ENCODE results near the gene RNF169.

RNF169 gene

GRCh38 chr11:74714904-74715303, 33.7 kb upstream of the RNF169 start:
- H3K4me1 ChIP-seq (ENCODE audit: control insufficient read depth in 1 of 2, insufficient read depth in 2 of 2, low read length in 2 of 2), result peaks cover 9 to 28% of the 10 kb centered on the region in 2 donors
- H3K27me3 ChIP-seq (ENCODE audit: low read depth, low read length), result no peaks in the 10 kb centered on the region
- H3K27ac ChIP-seq (ENCODE audit: low read length), result no peak overlapping the region
- H3K4me3 ChIP-seq (ENCODE audit: low read depth in 1 of 2, low read length in 2 of 2), result no peak overlapping the region
- H3K9me3 ChIP-seq (ENCODE audit: control insufficient read depth in 1 of 2, low read length in 2 of 2), result no peaks in the 10 kb centered on the region
- no peaks in the 10 kb centered on the region for H3K36me3 ChIP-seq (ENCODE audit: control insufficient read depth in 1 of 2, insufficient read depth in 2 of 2, low read length in 2 of 2)

- Histone ChIP-seq H3K4me3 (ENCODE audit: low read depth in 1 of 2, low read length in 2 of 2) (no peak overlapping the region), H3K9me3 (ENCODE audit: control insufficient read depth in 1 of 2, low read length in 2 of 2) (no peaks in the 10 kb centered on the region), H3K27ac (ENCODE audit: low read length) (peak overlapping the region; percentile 23), H3K36me3 (ENCODE audit: control insufficient read depth in 1 of 2, insufficient read depth in 2 of 2, low read length in 2 of 2) (no peaks in the 10 kb centered on the region), H3K27me3 (ENCODE audit: low read depth, low read length) (no peaks in the 10 kb centered on the region), H3K4me1 (ENCODE audit: control insufficient read depth in 1 of 2, insufficient read depth in 2 of 2, low read length in 2 of 2) (peaks cover 15 to 34% of the 10 kb centered on the region in 2 donors)
Measured at GRCh38 chr11:74717221-74717969, 31.3 kb upstream of the RNF169 start.

GRCh38 chr11:74719011-74719410, 29.6 kb upstream of the RNF169 start:
- H3K4me1 ChIP-seq (ENCODE audit: control insufficient read depth in 1 of 2, insufficient read depth in 2 of 2, low read length in 2 of 2), result peaks cover 15 to 34% of the 10 kb centered on the region in 2 donors
- H3K9me3 ChIP-seq (ENCODE audit: control insufficient read depth in 1 of 2, low read length in 2 of 2), result no peaks in the 10 kb centered on the region
- H3K27me3 ChIP-seq (ENCODE audit: low read depth, low read length), result no peaks in the 10 kb centered on the region
- H3K36me3 ChIP-seq (ENCODE audit: control insufficient read depth in 1 of 2, insufficient read depth in 2 of 2, low read length in 2 of 2), result no peaks in the 10 kb centered on the region
- no peak overlapping the region for H3K4me3 ChIP-seq (ENCODE audit: low read depth in 1 of 2, low read length in 2 of 2)
- no peak overlapping the region for H3K27ac ChIP-seq (ENCODE audit: low read length)

GRCh38 chr11:74720596-74721478, 27.8 kb upstream of the RNF169 start:
- Histone ChIP-seq H3K9me3 (ENCODE audit: control insufficient read depth in 1 of 2, low read length in 2 of 2) (no peaks in the 10 kb centered on the region), H3K27me3 (ENCODE audit: low read depth, low read length) (no peaks in the 10 kb centered on the region), H3K4me3 (ENCODE audit: low read depth in 1 of 2, low read length in 2 of 2) (no peak overlapping the region), H3K27ac (ENCODE audit: low read length) (peak overlapping the region; percentile 77), H3K4me1 (ENCODE audit: control insufficient read depth in 1 of 2, insufficient read depth in 2 of 2, low read length in 2 of 2) (peaks cover 15 to 39% of the 10 kb centered on the region in 2 donors), H3K36me3 (ENCODE audit: control insufficient read depth in 1 of 2, insufficient read depth in 2 of 2, low read length in 2 of 2) (no peaks in the 10 kb centered on the region)

- Histone ChIP-seq H3K4me1 (ENCODE audit: control insufficient read depth in 1 of 2, insufficient read depth in 2 of 2, low read length in 2 of 2) (peaks cover 21 to 46% of the 10 kb centered on the region in 2 donors), H3K36me3 (ENCODE audit: control insufficient read depth in 1 of 2, insufficient read depth in 2 of 2, low read length in 2 of 2) (no peaks in the 10 kb centered on the region)
Measured at GRCh38 chr11:74721479-74721835, 27.2 kb upstream of the RNF169 start.

GRCh38 chr11:74723511-74723910, 25.1 kb upstream of the RNF169 start:
- no peaks in the 10 kb centered on the region for H3K9me3 ChIP-seq (ENCODE audit: control insufficient read depth in 1 of 2, low read length in 2 of 2)
- peaks cover 19 to 29% of the 10 kb centered on the region in 2 donors for H3K4me1 ChIP-seq (ENCODE audit: control insufficient read depth in 1 of 2, insufficient read depth in 2 of 2, low read length in 2 of 2)
- H3K36me3 ChIP-seq (ENCODE audit: control insufficient read depth in 1 of 2, insufficient read depth in 2 of 2, low read length in 2 of 2), result no peaks in the 10 kb centered on the region
- H3K27me3 ChIP-seq (ENCODE audit: low read depth, low read length), result no peaks in the 10 kb centered on the region
- no peak overlapping the region for H3K27ac ChIP-seq (ENCODE audit: low read length)
- H3K4me3 ChIP-seq (ENCODE audit: low read depth in 1 of 2, low read length in 2 of 2), result no peak overlapping the region

More at GRCh38 chr11:74721479-74721835, 27.2 kb upstream of the RNF169 start:
- no peaks in the 10 kb centered on the region for H3K27me3 ChIP-seq (ENCODE audit: low read depth, low read length)
- H3K27ac ChIP-seq (ENCODE audit: low read length), result peak overlapping the region; percentile 77
- H3K4me3 ChIP-seq (ENCODE audit: low read depth in 1 of 2, low read length in 2 of 2), result no peak overlapping the region
- H3K9me3 ChIP-seq (ENCODE audit: control insufficient read depth in 1 of 2, low read length in 2 of 2), result no peaks in the 10 kb centered on the region

GRCh38 chr11:74725701-74726100, 22.9 kb upstream of the RNF169 start:
- H3K4me1 ChIP-seq (ENCODE audit: control insufficient read depth in 1 of 2, insufficient read depth in 2 of 2, low read length in 2 of 2), result peaks cover 12 to 18% of the 10 kb centered on the region in 2 donors
- no peak overlapping the region for H3K4me3 ChIP-seq (ENCODE audit: low read depth in 1 of 2, low read length in 2 of 2)
- H3K27me3 ChIP-seq (ENCODE audit: low read depth, low read length), result peaks cover 2% of the 10 kb centered on the region
- H3K27ac ChIP-seq (ENCODE audit: low read length), result peak overlapping the region; percentile 53
- no peaks in the 10 kb centered on the region for H3K9me3 ChIP-seq (ENCODE audit: control insufficient read depth in 1 of 2, low read length in 2 of 2)
- no peaks in the 10 kb centered on the region for H3K36me3 ChIP-seq (ENCODE audit: control insufficient read depth in 1 of 2, insufficient read depth in 2 of 2, low read length in 2 of 2)

GRCh38 chr11:74726547-74727182, 22.0 kb upstream of the RNF169 start:
- Histone ChIP-seq H3K4me3 (ENCODE audit: low read depth in 1 of 2, low read length in 2 of 2) (no peak overlapping the region), H3K27me3 (ENCODE audit: low read depth, low read length) (peaks cover 5% of the 10 kb centered on the region), H3K36me3 (ENCODE audit: control insufficient read depth in 1 of 2, insufficient read depth in 2 of 2, low read length in 2 of 2) (no peaks in the 10 kb centered on the region), H3K27ac (ENCODE audit: low read length) (peak overlapping the region; percentile 53), H3K9me3 (ENCODE audit: control insufficient read depth in 1 of 2, low read length in 2 of 2) (no peaks in the 10 kb centered on the region), H3K4me1 (ENCODE audit: control insufficient read depth in 1 of 2, insufficient read depth in 2 of 2, low read length in 2 of 2) (peaks cover 8 to 15% of the 10 kb centered on the region in 2 donors)

- peak overlapping the region in 1 of 2 donors; percentile 7 for H3K4me3 ChIP-seq (ENCODE audit: low read depth in 1 of 2, low read length in 2 of 2)
- peaks cover 5% of the 10 kb centered on the region for H3K27me3 ChIP-seq (ENCODE audit: low read depth, low read length)
- no peaks in the 10 kb centered on the region for H3K36me3 ChIP-seq (ENCODE audit: control insufficient read depth in 1 of 2, insufficient read depth in 2 of 2, low read length in 2 of 2)
- no peak overlapping the region for H3K27ac ChIP-seq (ENCODE audit: low read length)
- peaks cover 8 to 15% of the 10 kb centered on the region in 2 donors for H3K4me1 ChIP-seq (ENCODE audit: control insufficient read depth in 1 of 2, insufficient read depth in 2 of 2, low read length in 2 of 2)
- H3K9me3 ChIP-seq (ENCODE audit: control insufficient read depth in 1 of 2, low read length in 2 of 2), result no peaks in the 10 kb centered on the region
Measured at GRCh38 chr11:74729397-74729796, 19.3 kb upstream of the RNF169 start.

- Histone ChIP-seq H3K27ac (ENCODE audit: low read length) (no peak overlapping the region), H3K9me3 (ENCODE audit: control insufficient read depth in 1 of 2, low read length in 2 of 2) (no peaks in the 10 kb centered on the region), H3K4me3 (ENCODE audit: low read depth in 1 of 2, low read length in 2 of 2) (peak overlapping the region; percentile 37 to 49), H3K36me3 (ENCODE audit: control insufficient read depth in 1 of 2, insufficient read depth in 2 of 2, low read length in 2 of 2) (no peaks in the 10 kb centered on the region), H3K27me3 (ENCODE audit: low read depth, low read length) (peaks cover 5% of the 10 kb centered on the region), H3K4me1 (ENCODE audit: control insufficient read depth in 1 of 2, insufficient read depth in 2 of 2, low read length in 2 of 2) (peaks cover 8 to 11% of the 10 kb centered on the region in 2 donors)
Measured at GRCh38 chr11:74730571-74731260, 17.9 kb upstream of the RNF169 start.

All from muscle layer of duodenum (tissue), 2 donors.